AG04450 (cell line): Measurements from ENCODE around the gene TSPEAR. TPM values are rescaled to one million over a fixed set of nuclear protein-coding genes. Genes with fewer than 3 reads are reported as not detected.

Source experiments
- CTCF ChIA-PET: fragments of 300-600, 350-600 bp; formaldehyde crosslinking; extraction: SDS; loops from one replicate; lab custom pipeline; 2022; ENCODE audit warnings: antibody characterized with exemption, inconsistent platforms; lab: Charles Lee
- POLR2A ChIA-PET: fragments of 350-600 bp; formaldehyde crosslinking; extraction: SDS; loops from one replicate; lab custom pipeline; 2021; ENCODE audit warnings: antibody characterized with exemption, inconsistent platforms; lab: Yijun Ruan, JAX
- DNase-seq: peaks from one replicate; pipeline ENCODE4 v3.0.0-alpha.2; 2011; ENCODE audit warnings: low read depth, low spot score
- H3K27ac ChIP-seq: one replicate; pipeline ENCODE4 v1.5.1; 2012; ENCODE audit warnings: low read depth, low read length, control low read depth
- H3K27me3 ChIP-seq: one replicate; pipeline ENCODE4 v1.6.0; 2012; ENCODE audit warnings: low read length; ENCODE audit not compliant: control insufficient read depth, insufficient read depth
- H3K4me3 ChIP-seq: 2 replicates; pipeline ENCODE4 v1.5.1; 2011; ENCODE audit warnings: mild to moderate bottlenecking, low read depth, low read length, control low read depth
- H3K9me3 ChIP-seq: 2 replicates; pipeline ENCODE4 v1.5.1; 2012; ENCODE audit warnings: low read length; ENCODE audit not compliant: control insufficient read depth, insufficient read depth
- polyA plus RNA-seq: library from polyadenylated mRNA; depleted of rRNA; stranded (reverse); fragments of >200 nt; gene quantifications from 2 replicates; pipeline ENCODE4 v1.2.3, GENCODE V29; 2011
- TF ChIP-seq, protein P1 (sequence below): IDR thresholded peaks from 2 replicates; pipeline ENCODE4 v1.5.1; 2011; ENCODE audit warnings: low read depth, low read length, control low read depth, inconsistent platforms

The TSPEAR gene
- polyA plus RNA-seq, 1 experiment: not detected

DNA sequence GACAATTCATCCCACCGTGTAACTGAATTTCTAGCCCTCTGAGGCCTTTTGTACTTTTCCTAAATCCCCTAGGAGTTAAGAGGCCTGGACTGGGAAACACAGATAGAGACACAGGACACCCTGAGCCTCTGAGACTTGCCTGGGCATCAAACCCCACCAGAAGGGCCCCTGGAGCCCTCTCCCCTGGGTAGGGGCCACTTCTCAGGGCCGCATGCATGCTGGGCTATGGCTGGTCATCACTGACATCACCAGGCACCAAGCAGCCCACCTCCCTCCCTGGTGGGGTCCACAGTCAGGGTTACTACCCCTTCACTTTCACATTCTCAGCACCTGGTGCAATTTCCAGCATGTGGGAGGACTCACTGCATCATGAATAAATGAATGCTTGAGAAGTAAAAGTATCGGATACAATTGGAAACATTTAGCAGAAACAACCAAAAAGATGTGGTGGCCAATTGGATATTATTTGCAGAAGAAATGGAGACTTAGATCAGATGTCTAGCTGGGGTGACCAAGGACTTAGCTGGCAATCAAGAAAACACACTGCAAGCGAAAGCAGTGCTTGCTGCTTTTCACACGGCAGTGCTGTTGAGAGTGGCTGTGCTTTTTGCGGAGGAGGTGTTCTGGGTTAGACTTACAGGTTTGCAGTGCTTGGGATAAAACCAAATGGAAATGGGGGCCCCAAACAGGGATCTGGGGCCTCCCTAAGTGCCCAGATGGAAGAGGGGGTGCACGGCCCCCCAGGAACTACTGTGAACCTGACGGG lies 111.9 kb downstream of the TSPEAR start:
- no peak overlapping the region for H3K4me3 ChIP-seq
- CTCF ChIA-PET: no interaction called here

DNA sequence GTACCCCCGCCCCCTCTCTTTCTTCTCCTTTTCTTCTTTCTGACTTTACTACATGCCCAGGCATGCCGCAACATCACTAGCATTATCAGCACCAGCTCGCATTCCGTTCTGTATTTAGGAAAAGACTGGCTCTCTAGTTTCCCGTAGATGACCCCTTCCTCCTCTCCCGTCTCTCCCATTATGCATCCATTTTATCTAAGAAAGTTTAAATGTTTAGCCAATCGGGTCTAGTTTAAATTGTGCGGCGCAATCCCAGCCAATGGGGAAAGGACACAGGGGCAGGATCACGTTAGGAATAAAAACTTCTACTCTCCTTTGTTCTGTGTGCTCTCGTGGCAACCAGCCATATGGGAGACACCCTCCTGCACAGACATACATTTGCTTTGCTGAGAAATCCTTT lies 113.3 kb downstream of the TSPEAR start:
- H3K4me3 ChIP-seq: no peak overlapping the region
- H3K27me3 ChIP-seq: peaks cover 12% of the 10 kb centered on the region
- DNase-seq: no peak
- H3K9me3 ChIP-seq: no peaks in the 10 kb centered on the region; the same call in 1 of the 2 replicates
- ChIA-PET CTCF (no interaction called here), POLR2A (no interaction called here)
- TF ChIP-seq, protein P1, sequence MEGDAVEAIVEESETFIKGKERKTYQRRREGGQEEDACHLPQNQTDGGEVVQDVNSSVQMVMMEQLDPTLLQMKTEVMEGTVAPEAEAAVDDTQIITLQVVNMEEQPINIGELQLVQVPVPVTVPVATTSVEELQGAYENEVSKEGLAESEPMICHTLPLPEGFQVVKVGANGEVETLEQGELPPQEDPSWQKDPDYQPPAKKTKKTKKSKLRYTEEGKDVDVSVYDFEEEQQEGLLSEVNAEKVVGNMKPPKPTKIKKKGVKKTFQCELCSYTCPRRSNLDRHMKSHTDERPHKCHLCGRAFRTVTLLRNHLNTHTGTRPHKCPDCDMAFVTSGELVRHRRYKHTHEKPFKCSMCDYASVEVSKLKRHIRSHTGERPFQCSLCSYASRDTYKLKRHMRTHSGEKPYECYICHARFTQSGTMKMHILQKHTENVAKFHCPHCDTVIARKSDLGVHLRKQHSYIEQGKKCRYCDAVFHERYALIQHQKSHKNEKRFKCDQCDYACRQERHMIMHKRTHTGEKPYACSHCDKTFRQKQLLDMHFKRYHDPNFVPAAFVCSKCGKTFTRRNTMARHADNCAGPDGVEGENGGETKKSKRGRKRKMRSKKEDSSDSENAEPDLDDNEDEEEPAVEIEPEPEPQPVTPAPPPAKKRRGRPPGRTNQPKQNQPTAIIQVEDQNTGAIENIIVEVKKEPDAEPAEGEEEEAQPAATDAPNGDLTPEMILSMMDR: no peak
- no peak overlapping the region for H3K27ac ChIP-seq

More for the DNA sequence above, 111.9 kb downstream of the TSPEAR start:
- Histone ChIP-seq H3K27me3 (peaks cover 4% of the 10 kb centered on the region), H3K9me3 (no peaks in the 10 kb centered on the region; the same call in 1 of the 2 replicates), H3K27ac (no peak overlapping the region)
- TF ChIP-seq, protein P1: no peak
- POLR2A ChIA-PET: no interaction called here
- DNase-seq: no peak

DNA sequence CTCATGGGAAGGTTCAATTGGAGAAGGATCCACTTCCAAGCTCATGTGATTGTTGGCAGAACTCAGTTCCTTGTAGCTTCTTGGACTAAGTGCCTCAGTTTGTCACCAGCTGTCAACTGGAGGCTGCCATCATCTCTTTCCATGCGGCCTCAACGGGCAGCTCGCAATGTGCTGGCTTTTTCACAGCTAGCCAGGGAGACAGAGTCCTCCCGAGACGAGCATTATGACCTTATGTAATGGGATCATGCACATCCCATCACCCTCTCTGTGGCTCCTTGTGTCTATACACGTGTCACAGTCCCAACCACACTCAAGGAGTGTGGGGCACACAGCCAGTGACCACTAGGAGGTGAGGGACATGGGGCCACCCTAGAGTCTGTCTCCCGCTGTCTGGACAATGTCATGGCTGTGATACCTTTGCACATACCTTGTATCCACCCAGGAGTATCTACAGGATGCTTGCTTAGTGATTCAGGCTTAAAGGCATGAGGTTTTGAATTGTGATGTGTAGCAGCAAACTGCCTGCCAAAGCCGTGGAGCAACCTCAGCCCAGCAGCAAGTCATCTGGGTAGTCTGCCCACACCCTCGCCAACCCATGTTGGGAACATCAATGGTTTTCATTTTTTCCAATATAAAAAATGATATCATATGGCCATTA lies 115.2 kb downstream of the TSPEAR start:
- ChIA-PET POLR2A (no interaction called here), CTCF (no interaction called here)
- Histone ChIP-seq H3K4me3 (no peak overlapping the region), H3K27ac (no peak overlapping the region), H3K9me3 (no peaks in the 10 kb centered on the region; the same call in 1 of the 2 replicates), H3K27me3 (peaks cover 14% of the 10 kb centered on the region)
- TF ChIP-seq, protein P1: no peak
- no peak for DNase-seq

DNA sequence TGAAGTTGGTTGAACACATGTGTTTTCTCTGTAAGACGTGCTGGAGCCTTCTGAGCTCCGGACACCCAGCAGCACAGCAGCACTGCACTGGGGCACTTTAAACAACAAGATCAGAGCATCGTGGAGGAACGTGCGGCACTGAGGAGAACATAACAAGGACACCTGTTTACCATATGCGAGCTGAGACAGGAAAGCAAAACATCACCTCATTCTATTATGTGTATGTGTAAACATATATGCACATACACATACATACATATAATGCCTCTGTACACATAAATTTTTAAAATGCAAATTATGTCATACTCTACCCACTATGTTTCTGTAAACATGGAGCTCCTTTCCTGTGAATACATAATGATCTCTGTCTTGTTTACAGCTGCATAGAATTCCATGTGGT lies 115.8 kb downstream of the TSPEAR start:
- ChIA-PET CTCF (no interaction called here), POLR2A (no interaction called here)
- H3K27ac ChIP-seq: no peak overlapping the region
- DNase-seq: no peak
- H3K4me3 ChIP-seq: no peak overlapping the region
- H3K27me3 ChIP-seq: peaks cover 14% of the 10 kb centered on the region
- TF ChIP-seq, protein P1: no peak
- H3K9me3 ChIP-seq: no peaks in the 10 kb centered on the region; the same call in 1 of the 2 replicates

DNA sequence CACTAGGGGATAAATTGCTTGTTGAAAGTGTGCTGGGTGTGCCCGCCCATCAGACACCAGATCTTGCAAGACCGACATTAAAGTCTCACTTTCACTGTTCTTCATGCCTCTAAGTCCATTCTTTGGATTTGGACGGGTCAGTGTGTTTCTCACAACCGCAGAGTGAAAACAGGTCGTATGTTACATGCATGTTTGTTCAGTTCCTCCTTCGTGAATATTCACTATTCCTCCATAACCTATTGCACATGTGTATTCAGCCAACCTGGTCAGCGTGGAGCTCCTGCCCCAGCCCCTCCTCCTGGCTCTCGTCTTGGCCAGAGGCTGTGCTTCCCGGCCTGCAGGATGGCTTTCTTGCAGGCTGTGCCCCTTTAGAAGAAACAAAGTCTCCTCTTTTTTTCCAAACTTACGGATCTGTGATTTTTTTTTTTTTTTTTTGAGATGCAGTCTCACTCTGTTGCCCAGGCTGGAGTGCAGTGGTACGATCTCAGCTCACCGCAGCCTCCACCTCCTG lies 116.9 kb downstream of the TSPEAR start:
- CTCF ChIA-PET: no interaction called here
- DNase-seq: no peak
- TF ChIP-seq, protein P1: no peak
- H3K27me3 ChIP-seq: peaks cover 14% of the 10 kb centered on the region
- POLR2A ChIA-PET: no interaction called here
- no peak overlapping the region for H3K27ac ChIP-seq
- no peaks in the 10 kb centered on the region; the same call in 1 of the 2 replicates for H3K9me3 ChIP-seq
- H3K4me3 ChIP-seq: no peak overlapping the region
